K562 (cell line): ENCODE measurements around the gene FGF2. TPM values are rescaled to one million over a fixed set of nuclear protein-coding genes. Genes with fewer than 3 reads are reported as not detected.
A peak's percentile ranks its signal among the peaks of the same experiment; 100 is the strongest.

Experiments
- CHD2 ChIP-seq: IDR thresholded peaks from 2 replicates; pipeline ENCODE4 v1.6.1; 2011; ENCODE audit warnings: low read depth, low read length
- ETV1 ChIP-seq: fragments of 450-650 bp; conservative IDR thresholded peaks from 2 replicates; pipeline ENCODE4 v1.6.1; 2016; ENCODE audit warnings: missing genetic modification characterization, control low read depth, low read depth, missing compliant biosample characterization
- ETV6 ChIP-seq, 3 experiments: fragments of 150-350 bp in 1 of 3; sonication (generic) in 1 of 3; formaldehyde crosslinking in 1 of 3; IDR thresholded peaks; 2 replicates each; pipeline versions ENCODE4 v1.6.1 to v1.8.0; 2014 to 2022; ENCODE audit warnings: borderline replicate concordance in 2 of 3, low read depth in 2 of 3, antibody characterized with exemption in 1 of 3, low read length in 1 of 3, mild to moderate bottlenecking in 1 of 3, missing genetic modification reagents in 1 of 3
- FUS ChIP-seq: fragments of 200-400 bp; formaldehyde crosslinking; optimal IDR thresholded peaks from 2 replicates; pipeline ENCODE3; 2017; ENCODE audit warnings: low read depth, low read length
- GATAD2B ChIP-seq: fragments of 450-650 bp; IDR thresholded peaks from 2 replicates; pipeline ENCODE4 v1.6.1; 2017; ENCODE audit warnings: mild to moderate bottlenecking, borderline replicate concordance
- HNRNPUL1 ChIP-seq: fragments of 200-400 bp; formaldehyde crosslinking; IDR thresholded peaks from 2 replicates; pipeline ENCODE4 v1.6.1; 2017; ENCODE audit warnings: low read length
- IFI16 ChIP-seq: fragments of 250-450 bp; sonication (Bioruptor Pico); IDR thresholded peaks from 2 replicates; pipeline ENCODE4 v2.1.2; 2022; ENCODE audit warnings: mild to moderate bottlenecking, inconsistent platforms
- L3MBTL2 ChIP-seq: fragments of 450-650 bp; IDR thresholded peaks from 2 replicates; pipeline ENCODE4 v1.6.1; 2016; ENCODE audit warnings: mild to moderate bottlenecking, moderate library complexity
- MTA1 ChIP-seq: fragments of 450-650 bp; IDR thresholded peaks from 2 replicates; pipeline ENCODE4 v1.6.1; 2017; ENCODE audit warnings: borderline replicate concordance
- NCOA1 ChIP-seq: fragments of 450-650 bp; IDR thresholded peaks from 2 replicates; pipeline ENCODE4 v1.6.1; 2016; ENCODE audit warnings: low read depth
- NR3C1 ChIP-seq: sonication (generic); formaldehyde crosslinking; IDR thresholded peaks from 2 replicates; pipeline ENCODE4 v1.8.1; 2022; ENCODE audit warnings: missing genetic modification reagents
- PHF8 ChIP-seq: fragments of 200-600 bp; sonication (generic); IDR thresholded peaks from 2 replicates; pipeline ENCODE4 v1.6.1; 2012; ENCODE audit warnings: mixed run types, mild to moderate bottlenecking, inconsistent platforms, low read length, moderate library complexity, borderline replicate concordance
- PTBP1 ChIP-seq: fragments of 200-400 bp; formaldehyde crosslinking; IDR thresholded peaks from 2 replicates; pipeline ENCODE4 v1.6.1; 2017; ENCODE audit warnings: low read depth, low read length
- RUNX1 ChIP-seq: sonication (generic); IDR thresholded peaks from 2 replicates; pipeline ENCODE4 v1.6.1; 2016; ENCODE audit warnings: antibody characterized with exemption, low read depth
- SRSF3 ChIP-seq: fragments of 200-400 bp; formaldehyde crosslinking; IDR thresholded peaks from 2 replicates; pipeline ENCODE4 v1.6.1; 2016; ENCODE audit warnings: mild to moderate bottlenecking, low read length, moderate library complexity; ENCODE audit not compliant: insufficient read depth
- ZNF12 ChIP-seq: sonication (generic); formaldehyde crosslinking; IDR thresholded peaks from 2 replicates; pipeline ENCODE4 v1.4.0; 2020; ENCODE audit warnings: mild to moderate bottlenecking, missing genetic modification reagents
- ZNF175 ChIP-seq: fragments of 200-800 bp; sonication (Bioruptor generic); IDR thresholded peaks from 2 replicates; pipeline ENCODE4 v1.6.1; 2016; ENCODE audit warnings: low read depth, mild to moderate bottlenecking, missing genetic modification characterization, missing compliant biosample characterization
- ZNF24 ChIP-seq: fragments of 450-650 bp; IDR thresholded peaks from 2 replicates; pipeline ENCODE4 v1.6.1; 2016
- polyA plus RNA-seq, 8 experiments: library from polyadenylated mRNA; depleted of rRNA in 4 of 8; stranded (reverse) in 5 of 8; unstranded in 3 of 8; fragments of >200 nt; fragmentation: Nextera tagmentation in 2 of 8; fragmentation: Illumina TruSeq in 1 of 8; extraction: Ambion mirVana in 2 of 8; extraction: Trizol in 1 of 8; gene quantifications; 2 replicates each; pipeline versions ENCODE4 v1.2.1 to v1.2.3, GENCODE V29; 2011 to 2014; ENCODE audit warnings: inconsistent platforms in 1 of 8, missing spikeins in 1 of 8
- total RNA-seq, 7 experiments: library from RNA; depleted of rRNA in 6 of 7; stranded (reverse); fragments of >200 nt in 6 of 7; fragmentation: Illumina TruSeq in 2 of 7; extraction: Trizol in 2 of 7; gene quantifications; 2 replicates each; pipeline versions ENCODE4 v1.2.1 to v1.2.3, GENCODE V29; 2011 to 2021; ENCODE audit warnings: low replicate concordance in 1 of 7
- TF ChIP-seq, protein P1 (sequence below): fragments of 250-450 bp; sonication (Bioruptor Pico); IDR thresholded peaks from 2 replicates; pipeline ENCODE4 v1.8.0; 2022; ENCODE audit warnings: moderate library complexity, mild to moderate bottlenecking, inconsistent platforms
- TF ChIP-seq, protein P2 (sequence below): fragments of 450-650 bp; IDR thresholded peaks from 2 replicates; pipeline ENCODE4 v1.6.1; 2016; ENCODE audit warnings: missing biosample characterization, missing genetic modification characterization
- TF ChIP-seq, protein P3 (sequence below), 2 experiments: IDR thresholded peaks; 2 replicates each; pipeline ENCODE4 v1.6.1; 2012; ENCODE audit warnings: improper control_type of control experiment in 2 of 2, low read depth in 2 of 2, low read length in 2 of 2, borderline replicate concordance in 1 of 2
- TF ChIP-seq, protein P4 (sequence below): fragments of 250-450 bp; sonication (Bioruptor Pico); IDR thresholded peaks from 2 replicates; pipeline ENCODE4 v1.5.0; 2020; ENCODE audit warnings: mild to moderate bottlenecking

The FGF2 gene
- total and polyA plus RNA-seq, 9 of the 15 experiments (the other 6 are each of a cell fraction or from before 2014, with no cell fraction given) = 2.5 to 19.4 (median 9.2) TPM

DNA sequence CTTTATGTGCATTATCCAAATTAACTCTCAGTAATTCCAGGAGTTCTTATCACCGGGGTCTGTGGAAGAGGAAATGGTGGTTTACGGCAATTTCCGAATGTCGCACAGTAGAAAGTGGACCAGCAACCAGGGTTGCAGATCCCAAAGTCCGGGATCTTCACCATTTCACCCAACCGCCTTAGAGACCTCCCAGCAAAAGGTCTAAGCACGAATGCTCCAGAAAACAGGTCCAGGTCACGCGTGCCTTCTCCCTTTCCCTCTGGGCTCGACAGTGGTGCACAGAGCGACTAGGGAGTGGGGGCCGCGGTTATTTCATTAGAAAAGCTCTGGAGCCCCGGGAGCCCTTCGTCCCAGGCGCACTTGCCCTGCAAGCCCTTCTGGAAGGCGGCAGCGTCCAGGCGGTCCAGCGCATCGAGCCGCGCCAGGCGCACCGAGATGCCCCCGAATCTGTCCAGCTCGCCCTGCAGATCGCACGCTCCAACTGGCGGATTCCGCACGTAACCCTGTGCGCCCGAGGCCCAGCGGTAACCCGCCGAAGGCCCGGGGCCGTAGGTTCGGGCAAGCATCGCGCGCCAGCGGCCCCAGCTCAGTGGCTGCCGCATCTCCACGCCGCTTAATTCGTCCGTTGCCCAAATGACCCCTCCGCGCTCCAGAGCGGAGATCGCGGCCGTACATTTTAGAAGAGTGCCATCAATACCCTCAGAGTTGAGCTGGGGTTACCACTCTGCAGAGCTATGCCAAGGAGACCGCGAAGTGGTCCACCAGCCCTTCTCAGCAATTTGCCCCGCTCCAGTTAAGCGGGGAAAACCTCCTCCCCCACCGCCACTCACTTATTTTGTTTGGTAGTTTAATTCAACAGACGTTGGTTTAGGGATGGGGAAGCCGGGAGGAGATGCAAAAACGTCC, 95.6 kb downstream of the FGF2 start, which contains the start of gene NUDT6 (continued):
- TF ChIP-seq, protein P1, sequence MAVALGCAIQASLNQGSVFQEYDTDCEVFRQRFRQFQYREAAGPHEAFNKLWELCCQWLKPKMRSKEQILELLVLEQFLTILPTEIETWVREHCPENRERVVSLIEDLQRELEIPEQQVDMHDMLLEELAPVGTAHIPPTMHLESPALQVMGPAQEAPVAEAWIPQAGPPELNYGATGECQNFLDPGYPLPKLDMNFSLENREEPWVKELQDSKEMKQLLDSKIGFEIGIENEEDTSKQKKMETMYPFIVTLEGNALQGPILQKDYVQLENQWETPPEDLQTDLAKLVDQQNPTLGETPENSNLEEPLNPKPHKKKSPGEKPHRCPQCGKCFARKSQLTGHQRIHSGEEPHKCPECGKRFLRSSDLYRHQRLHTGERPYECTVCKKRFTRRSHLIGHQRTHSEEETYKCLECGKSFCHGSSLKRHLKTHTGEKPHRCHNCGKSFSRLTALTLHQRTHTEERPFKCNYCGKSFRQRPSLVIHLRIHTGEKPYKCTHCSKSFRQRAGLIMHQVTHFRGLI (CRISPR knock-in tag) = no peak
- no peak for TF ChIP-seq ZNF12 (CRISPR knock-in tag)
- no peak for TF ChIP-seq ETV6 (IDR thresholded peaks at IDR 0.05; ENCODE audit: borderline replicate concordance in 1 of 2, low read depth in 2 of 2, low read length in 1 of 2)
- no peak for TF ChIP-seq ETV6 (CRISPR knock-in tag; IDR thresholded peaks at IDR 0.05; ENCODE audit: borderline replicate concordance)
- peak; percentile 62; the same call in 1 of the 2 replicates for TF ChIP-seq PHF8
- TF ChIP-seq NR3C1 (CRISPR knock-in tag) = no peak
- TF ChIP-seq SRSF3 = no peak
- no peak for TF ChIP-seq NCOA1
- no peak; the same call in 1 of the 2 replicates for TF ChIP-seq CHD2
- TF ChIP-seq FUS = no peak
- TF ChIP-seq MTA1 = no peak
- no peak for TF ChIP-seq ETV1 (tag)
- TF ChIP-seq GATAD2B = no peak
- TF ChIP-seq, protein P2, sequence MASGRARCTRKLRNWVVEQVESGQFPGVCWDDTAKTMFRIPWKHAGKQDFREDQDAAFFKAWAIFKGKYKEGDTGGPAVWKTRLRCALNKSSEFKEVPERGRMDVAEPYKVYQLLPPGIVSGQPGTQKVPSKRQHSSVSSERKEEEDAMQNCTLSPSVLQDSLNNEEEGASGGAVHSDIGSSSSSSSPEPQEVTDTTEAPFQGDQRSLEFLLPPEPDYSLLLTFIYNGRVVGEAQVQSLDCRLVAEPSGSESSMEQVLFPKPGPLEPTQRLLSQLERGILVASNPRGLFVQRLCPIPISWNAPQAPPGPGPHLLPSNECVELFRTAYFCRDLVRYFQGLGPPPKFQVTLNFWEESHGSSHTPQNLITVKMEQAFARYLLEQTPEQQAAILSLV (tag) = no peak
- TF ChIP-seq RUNX1 = no peak
- TF ChIP-seq ZNF24 = no peak
- no peak for TF ChIP-seq ZNF175
- TF ChIP-seq IFI16 (CRISPR knock-in tag) = no peak
- TF ChIP-seq, protein P3, sequence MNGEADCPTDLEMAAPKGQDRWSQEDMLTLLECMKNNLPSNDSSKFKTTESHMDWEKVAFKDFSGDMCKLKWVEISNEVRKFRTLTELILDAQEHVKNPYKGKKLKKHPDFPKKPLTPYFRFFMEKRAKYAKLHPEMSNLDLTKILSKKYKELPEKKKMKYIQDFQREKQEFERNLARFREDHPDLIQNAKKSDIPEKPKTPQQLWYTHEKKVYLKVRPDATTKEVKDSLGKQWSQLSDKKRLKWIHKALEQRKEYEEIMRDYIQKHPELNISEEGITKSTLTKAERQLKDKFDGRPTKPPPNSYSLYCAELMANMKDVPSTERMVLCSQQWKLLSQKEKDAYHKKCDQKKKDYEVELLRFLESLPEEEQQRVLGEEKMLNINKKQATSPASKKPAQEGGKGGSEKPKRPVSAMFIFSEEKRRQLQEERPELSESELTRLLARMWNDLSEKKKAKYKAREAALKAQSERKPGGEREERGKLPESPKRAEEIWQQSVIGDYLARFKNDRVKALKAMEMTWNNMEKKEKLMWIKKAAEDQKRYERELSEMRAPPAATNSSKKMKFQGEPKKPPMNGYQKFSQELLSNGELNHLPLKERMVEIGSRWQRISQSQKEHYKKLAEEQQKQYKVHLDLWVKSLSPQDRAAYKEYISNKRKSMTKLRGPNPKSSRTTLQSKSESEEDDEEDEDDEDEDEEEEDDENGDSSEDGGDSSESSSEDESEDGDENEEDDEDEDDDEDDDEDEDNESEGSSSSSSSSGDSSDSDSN (IDR thresholded peaks at IDR 0.05; ENCODE audit: borderline replicate concordance in 1 of 2, low read depth in 2 of 2, low read length in 2 of 2) = no peak; a peak in 1 of 4 replicates
- TF ChIP-seq L3MBTL2 = peak; percentile 37; the same call in 1 of the 2 replicates
- TF ChIP-seq PTBP1 = no peak
- TF ChIP-seq HNRNPUL1 = no peak
- TF ChIP-seq, protein P4, sequence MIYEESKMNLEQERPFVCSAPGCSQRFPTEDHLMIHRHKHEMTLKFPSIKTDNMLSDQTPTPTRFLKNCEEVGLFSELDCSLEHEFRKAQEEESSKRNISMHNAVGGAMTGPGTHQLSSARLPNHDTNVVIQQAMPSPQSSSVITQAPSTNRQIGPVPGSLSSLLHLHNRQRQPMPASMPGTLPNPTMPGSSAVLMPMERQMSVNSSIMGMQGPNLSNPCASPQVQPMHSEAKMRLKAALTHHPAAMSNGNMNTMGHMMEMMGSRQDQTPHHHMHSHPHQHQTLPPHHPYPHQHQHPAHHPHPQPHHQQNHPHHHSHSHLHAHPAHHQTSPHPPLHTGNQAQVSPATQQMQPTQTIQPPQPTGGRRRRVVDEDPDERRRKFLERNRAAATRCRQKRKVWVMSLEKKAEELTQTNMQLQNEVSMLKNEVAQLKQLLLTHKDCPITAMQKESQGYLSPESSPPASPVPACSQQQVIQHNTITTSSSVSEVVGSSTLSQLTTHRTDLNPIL (CRISPR knock-in tag) = no peak
